GM12872 (cell line): ENCODE measurements around the gene DAG1.

Experiments
- TF ChIP-seq, protein P1 (sequence below): IDR thresholded peaks from 3 replicates; pipeline ENCODE4 v1.5.1; 2011; ENCODE audit warnings: low read depth, mild to moderate bottlenecking, low read length, moderate library complexity; ENCODE audit not compliant: insufficient read depth

DAG1 gene

DNA sequence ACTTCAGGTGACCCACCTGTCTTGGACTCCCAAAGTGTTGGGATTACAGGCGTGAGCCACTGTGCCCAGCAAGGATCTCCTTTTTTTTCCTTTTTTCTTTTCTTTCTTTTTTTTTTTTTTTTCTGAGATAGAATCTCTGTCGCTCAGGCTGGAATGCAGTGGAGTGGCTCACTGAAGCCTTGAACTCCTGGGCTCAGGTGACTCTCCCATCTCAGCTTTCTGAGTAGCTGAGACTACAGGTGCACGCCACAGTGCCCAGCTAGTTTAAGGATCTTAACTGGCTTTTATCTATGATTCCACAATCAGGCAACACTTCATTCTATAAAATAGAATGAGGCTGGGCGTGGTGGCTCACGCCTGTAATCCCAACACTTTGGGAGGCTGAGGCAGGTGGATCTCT, 24.7 kb upstream of the DAG1 start:
- TF ChIP-seq, protein P1, sequence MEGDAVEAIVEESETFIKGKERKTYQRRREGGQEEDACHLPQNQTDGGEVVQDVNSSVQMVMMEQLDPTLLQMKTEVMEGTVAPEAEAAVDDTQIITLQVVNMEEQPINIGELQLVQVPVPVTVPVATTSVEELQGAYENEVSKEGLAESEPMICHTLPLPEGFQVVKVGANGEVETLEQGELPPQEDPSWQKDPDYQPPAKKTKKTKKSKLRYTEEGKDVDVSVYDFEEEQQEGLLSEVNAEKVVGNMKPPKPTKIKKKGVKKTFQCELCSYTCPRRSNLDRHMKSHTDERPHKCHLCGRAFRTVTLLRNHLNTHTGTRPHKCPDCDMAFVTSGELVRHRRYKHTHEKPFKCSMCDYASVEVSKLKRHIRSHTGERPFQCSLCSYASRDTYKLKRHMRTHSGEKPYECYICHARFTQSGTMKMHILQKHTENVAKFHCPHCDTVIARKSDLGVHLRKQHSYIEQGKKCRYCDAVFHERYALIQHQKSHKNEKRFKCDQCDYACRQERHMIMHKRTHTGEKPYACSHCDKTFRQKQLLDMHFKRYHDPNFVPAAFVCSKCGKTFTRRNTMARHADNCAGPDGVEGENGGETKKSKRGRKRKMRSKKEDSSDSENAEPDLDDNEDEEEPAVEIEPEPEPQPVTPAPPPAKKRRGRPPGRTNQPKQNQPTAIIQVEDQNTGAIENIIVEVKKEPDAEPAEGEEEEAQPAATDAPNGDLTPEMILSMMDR = no peak

DNA sequence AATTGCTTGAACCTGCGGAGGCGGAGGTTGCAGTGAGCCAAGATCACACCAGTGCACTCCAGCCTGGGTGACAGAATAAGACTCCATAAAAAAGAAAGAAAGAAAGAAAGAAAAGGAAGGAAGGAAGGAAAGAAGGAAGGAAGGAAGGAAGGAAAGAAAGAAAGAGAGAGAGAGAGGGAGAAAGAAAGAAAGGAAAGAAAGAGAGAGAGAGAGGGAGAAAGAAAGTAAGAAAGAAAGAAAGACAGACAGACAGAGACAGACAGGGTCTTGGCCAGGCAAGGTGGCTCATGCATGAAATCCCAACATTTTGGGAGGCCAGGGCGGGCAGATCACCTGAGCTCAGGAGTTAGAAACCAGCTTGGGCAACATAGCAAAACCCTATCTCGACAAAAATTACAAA, 16.4 kb upstream of the DAG1 start:
- TF ChIP-seq, protein P1 = no peak

DNA sequence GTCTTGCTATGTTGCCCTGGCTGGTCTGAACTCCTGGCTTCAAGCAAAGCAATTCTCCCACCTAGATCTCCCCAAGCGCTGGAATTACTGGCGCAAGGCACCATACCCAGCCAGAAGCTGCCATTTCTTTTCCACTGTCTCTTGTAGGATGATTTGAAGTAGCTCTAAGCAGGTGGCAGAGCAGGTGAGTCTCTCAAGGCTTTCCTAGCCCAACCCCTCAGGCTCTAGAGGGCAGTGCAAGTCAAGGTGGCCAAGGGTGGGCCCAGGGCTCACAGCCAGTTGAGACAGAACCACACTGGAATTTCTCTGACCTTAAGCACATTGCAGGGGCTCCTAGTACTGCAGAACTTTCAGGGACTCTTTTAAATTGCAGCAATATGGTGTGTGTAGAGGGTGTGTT, 15.6 kb upstream of the DAG1 start:
- TF ChIP-seq, protein P1 = peak; percentile 47; the same call in 2 of the 3 replicates

DNA sequence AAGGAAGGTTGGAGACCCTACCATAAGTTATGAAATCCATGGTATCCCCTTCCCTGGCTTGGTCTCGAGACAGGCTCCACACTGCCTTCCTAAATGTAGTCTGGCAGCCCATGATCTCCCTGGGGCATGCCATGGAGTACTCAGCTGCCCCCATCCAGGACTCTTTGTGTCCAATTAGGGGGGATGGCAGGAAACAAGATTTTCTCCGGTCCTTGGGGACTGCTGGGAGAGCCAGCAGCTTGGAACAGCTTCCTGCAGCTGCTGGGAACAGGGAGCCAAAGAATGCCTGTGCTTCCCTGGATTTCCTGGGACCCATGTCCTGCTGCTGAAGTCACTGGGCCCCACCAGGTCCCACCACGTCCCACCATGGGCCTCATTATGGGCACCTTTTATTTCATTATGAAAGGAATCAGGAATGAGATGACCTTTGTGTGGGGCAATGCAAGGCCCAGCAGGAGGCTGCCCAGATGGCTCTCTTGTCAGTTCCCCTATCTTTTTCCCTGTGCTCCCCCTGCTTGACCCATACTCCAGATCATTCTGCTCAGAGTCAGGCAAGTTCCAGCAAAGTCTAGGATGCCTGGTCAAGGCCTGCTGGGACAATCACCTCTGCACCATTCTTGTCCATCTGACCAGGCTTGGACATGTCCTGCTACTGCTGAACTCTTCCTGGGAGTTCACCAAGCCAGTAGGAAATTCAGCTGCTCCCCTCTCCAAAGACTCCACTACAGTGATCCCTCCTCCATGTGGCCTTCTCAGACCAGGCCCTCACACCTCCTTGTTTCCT, 15.0 kb upstream of the DAG1 start:
- TF ChIP-seq, protein P1 = no peak

DNA sequence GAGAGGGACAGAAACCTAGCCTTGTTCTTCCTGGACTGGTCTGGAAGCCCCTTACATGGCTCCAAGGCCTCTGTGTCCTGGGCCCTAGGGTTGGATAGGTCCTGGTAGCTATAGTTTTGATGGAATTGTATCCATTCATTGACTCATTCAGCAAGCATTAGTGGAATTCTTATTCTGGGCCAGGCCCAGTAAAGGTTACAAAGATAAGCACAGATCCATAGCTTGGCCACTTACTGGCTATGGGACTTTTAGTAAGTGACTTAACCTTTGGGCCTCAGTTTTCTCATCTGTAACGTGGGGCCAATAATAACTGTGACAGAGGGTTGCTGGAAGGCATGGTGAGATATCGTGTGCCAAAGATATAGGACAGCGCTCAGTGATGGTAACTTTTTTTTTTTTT, 13.6 kb upstream of the DAG1 start:
- TF ChIP-seq, protein P1 = no peak

DNA sequence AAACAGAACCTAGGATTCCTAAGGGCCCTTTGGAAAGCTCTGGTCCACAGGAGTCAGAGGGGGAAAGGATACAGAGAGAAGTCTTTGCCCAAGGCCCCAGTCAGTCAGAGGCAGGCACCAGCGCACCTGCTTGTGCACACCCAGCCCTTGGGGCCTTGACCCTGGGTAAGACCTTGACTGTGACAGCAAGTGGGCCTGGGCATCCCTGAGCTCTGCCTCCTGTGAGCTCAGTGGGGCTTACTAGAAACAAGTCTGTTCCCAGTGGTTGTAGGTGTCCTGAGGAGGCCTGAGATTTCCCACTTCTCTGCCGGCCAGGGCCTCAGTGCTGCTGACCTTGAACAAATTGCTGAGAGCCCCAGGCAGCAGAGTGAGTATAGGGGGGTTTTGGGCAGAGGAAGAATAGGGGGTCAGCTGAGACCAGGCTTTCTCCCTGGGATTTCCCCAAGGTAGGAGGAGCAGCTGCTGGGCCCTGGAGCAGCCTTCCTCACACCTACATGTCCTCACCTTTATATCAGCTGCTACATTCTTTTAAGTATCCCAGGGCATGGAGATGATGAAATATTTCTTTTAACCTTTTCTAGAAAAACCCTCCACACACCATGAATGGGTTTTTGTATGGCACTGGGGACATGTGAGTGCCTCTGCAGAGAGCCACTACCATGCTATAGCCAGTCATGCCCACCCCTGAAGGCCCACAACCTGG, 9.7 kb upstream of the DAG1 start:
- TF ChIP-seq, protein P1 = no peak

DNA sequence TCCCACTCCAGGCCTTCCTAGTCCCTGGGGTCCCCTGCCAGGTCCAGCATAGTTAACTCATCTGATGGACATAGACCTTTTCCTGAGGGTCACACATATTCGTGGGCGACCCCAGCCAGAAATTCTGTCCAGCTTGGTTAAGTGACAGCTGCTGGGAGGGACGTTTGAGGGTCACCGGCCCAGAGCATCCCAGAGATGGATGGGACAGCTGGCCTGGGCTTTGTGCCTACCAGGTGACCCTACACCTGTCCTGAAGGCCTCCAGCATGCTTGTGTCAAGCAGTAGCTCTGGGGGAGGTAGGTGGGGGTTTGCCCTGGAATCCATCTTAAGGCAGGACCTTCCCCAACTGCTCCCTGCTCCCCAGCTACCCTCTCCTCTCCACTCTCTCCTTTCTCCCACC, 9.1 kb upstream of the DAG1 start:
- TF ChIP-seq, protein P1 = no peak
